ENCODE data around the gene RHOBTB1.

RHOBTB1 gene

GRCh38 chr10:60964257-60965235, 20.6 kb upstream of the RHOBTB1 start:
- DNase-seq, result peak; percentile 31 to 49

- DNase-seq, result no peak
Observed at GRCh38 chr10:60963441-60964256, 19.7 kb upstream of the RHOBTB1 start.

GRCh38 chr10:60962946-60963345, 19.0 kb upstream of the RHOBTB1 start:
- DNase-seq, result no peak

GRCh38 chr10:60960913-60961312, 16.9 kb upstream of the RHOBTB1 start:
- peak in 1 of 2 donors; percentile 9 for DNase-seq

- no peak for DNase-seq
Observed at GRCh38 chr10:60960031-60960430, 16.0 kb upstream of the RHOBTB1 start.

GRCh38 chr10:60958892-60959601, 15.1 kb upstream of the RHOBTB1 start:
- no peak for DNase-seq

GRCh38 chr10:60957667-60958221, 13.8 kb upstream of the RHOBTB1 start:
- no peak for DNase-seq

- no peak for DNase-seq
Observed at GRCh38 chr10:60955957-60956425, 12.0 kb upstream of the RHOBTB1 start.

GRCh38 chr10:60955316-60955715, 11.3 kb upstream of the RHOBTB1 start:
- no peak for DNase-seq

- DNase-seq, result no peak
Observed at GRCh38 chr10:60954035-60954434, 10.1 kb upstream of the RHOBTB1 start.

- no peak for DNase-seq
Observed at GRCh38 chr10:60953420-60953819, 9.4 kb upstream of the RHOBTB1 start.

- DNase-seq, result no peak
Observed at GRCh38 chr10:60952846-60953220, 8.8 kb upstream of the RHOBTB1 start.

GRCh38 chr10:60952067-60952845, 8.3 kb upstream of the RHOBTB1 start:
- DNase-seq, result no peak

GRCh38 chr10:60951272-60951724, 7.3 kb upstream of the RHOBTB1 start:
- DNase-seq, result no peak

- no peak for DNase-seq
Observed at GRCh38 chr10:60950300-60950699, 6.3 kb upstream of the RHOBTB1 start.

- no peak for DNase-seq
Observed at GRCh38 chr10:60948851-60949250, 4.9 kb upstream of the RHOBTB1 start.

- DNase-seq, result no peak
Observed at GRCh38 chr10:60944910-60945297, 919 bp upstream of the RHOBTB1 start.

GRCh38 chr10:60943316-60944057, 498 bp downstream of the RHOBTB1 start:
- peak in 1 of 2 donors; percentile 39 for DNase-seq

GRCh38 chr10:60942788-60943315, 1.1 kb downstream of the RHOBTB1 start:
- peak; percentile 7 to 59 for DNase-seq

- no peak for DNase-seq
Observed at GRCh38 chr10:60942134-60942787, 1.7 kb downstream of the RHOBTB1 start.
